ENCODE results near the gene EEIG1. TPM values are rescaled to one million over a fixed set of nuclear protein-coding genes. Genes with fewer than 3 reads are reported as not detected.

Gene EEIG1
- total RNA-seq (2022; extraction: Qiagen RNA extraction), result 43.3 to 63.4 TPM (median 52.2 TPM) in 5 replicates

GRCh38 chr9:127980706-127981558 is at the start of gene EEIG1:
Gene EEIG1, minus strand, starts transcription at chr9:127980989. Its CDS starts 852 bp downstream, at chr9:127980137.

GRCh38 chr9:127937388-127938297 is 43.1 kb downstream of the EEIG1 start, which contains the start of gene DPM2:
Gene DPM2, minus strand, starts transcription at chr9:127937854. Its CDS starts 34 bp downstream, at chr9:127937820.

Other genes starting within 250 kb of the EEIG1 start
- 9.6 to 17.3 TPM (median 15.2 TPM) in 5 replicates for gene TOR2A, start 245.7 kb downstream of the EEIG1 start, total RNA-seq (2022; extraction: Qiagen RNA extraction)
- gene SH2D3C, start 202.3 kb downstream of the EEIG1 start, total RNA-seq (2022; extraction: Qiagen RNA extraction), result 0.06 to 0.15 TPM (median 0.09 TPM) in 5 replicates
- gene CDK9, start 195.0 kb downstream of the EEIG1 start, total RNA-seq (2022; extraction: Qiagen RNA extraction), result 43.5 to 54.9 TPM (median 48.2 TPM) in 5 replicates
- 45.2 to 55.1 TPM (median 50.8 TPM) in 5 replicates for gene FPGS, start 178.1 kb downstream of the EEIG1 start, total RNA-seq (2022; extraction: Qiagen RNA extraction)
- gene ENG, start 126.3 kb downstream of the EEIG1 start, total RNA-seq (2022; extraction: Qiagen RNA extraction), result 0.07 to 0.15 TPM (median 0.10 TPM) in 5 replicates
- 50.6 to 85.5 TPM (median 74.9 TPM) in 5 replicates for gene AK1, start 103.3 kb downstream of the EEIG1 start, total RNA-seq (2022; extraction: Qiagen RNA extraction)
- 21.1 to 25.8 TPM (median 22.7 TPM) in 5 replicates for gene ST6GALNAC6, start 81.4 kb downstream of the EEIG1 start, total RNA-seq (2022; extraction: Qiagen RNA extraction)
- 13.8 to 18.8 TPM (median 16.9 TPM) in 5 replicates for gene ST6GALNAC4, start 63.9 kb downstream of the EEIG1 start, total RNA-seq (2022; extraction: Qiagen RNA extraction)
- gene PIP5KL1, start 50.2 kb downstream of the EEIG1 start, total RNA-seq (2022; extraction: Qiagen RNA extraction), result 1.0 to 3.5 TPM (median 1.6 TPM) in 5 replicates
- gene DPM2, start 43.1 kb downstream of the EEIG1 start, total RNA-seq (2022; extraction: Qiagen RNA extraction), result 37.0 to 44.2 TPM (median 41.4 TPM) in 5 replicates
- 4.9 to 8.3 TPM (median 6.4 TPM) in 5 replicates for gene NAIF1, start 86.3 kb upstream of the EEIG1 start, total RNA-seq (2022; extraction: Qiagen RNA extraction)
- 7.5 to 9.5 TPM (median 9.1 TPM) in 5 replicates for gene SLC25A25, start 87.2 kb upstream of the EEIG1 start, total RNA-seq (2022; extraction: Qiagen RNA extraction)
- gene PTGES2, start 146.7 kb upstream of the EEIG1 start, total RNA-seq (2022; extraction: Qiagen RNA extraction), result 71.6 to 105 TPM (median 99.3 TPM) in 5 replicates
- gene LCN2, start 168.5 kb upstream of the EEIG1 start, total RNA-seq (2022; extraction: Qiagen RNA extraction), result 2.7 to 5.2 TPM (median 4.3 TPM) in 5 replicates
- gene BBLN, start 179.3 kb upstream of the EEIG1 start, total RNA-seq (2022; extraction: Qiagen RNA extraction), result 43.1 to 66.3 TPM (median 62.6 TPM) in 5 replicates
- 67.7 to 95.1 TPM (median 82.4 TPM) in 5 replicates for gene CIZ1, start 210.6 kb upstream of the EEIG1 start, total RNA-seq (2022; extraction: Qiagen RNA extraction)
- gene DNM1, start 222.4 kb upstream of the EEIG1 start, total RNA-seq (2022; extraction: Qiagen RNA extraction), result 77.9 to 94.3 TPM (median 86.7 TPM) in 5 replicates

Measured in A549 treated with Mapracorat at 1 μM for 4 hours (cell line).